Suprapubic skin (tissue), 3 donors: ENCODE data around the gene ERC2.

Experiments
- POLR2A ChIP-seq, 2 donors: fragments of 450-650 bp; IDR thresholded peaks; one replicate each; pipeline ENCODE4 v1.6.1; 2017; ENCODE audit warnings: antibody characterized with exemption in 2 of 2, mild to moderate bottlenecking in 2 of 2, moderate library complexity in 2 of 2
- TF ChIP-seq, protein P1 (sequence below), 2 donors: fragments of 200-600 bp in 1 of 2; fragments of 450-650 bp in 1 of 2; sonication (generic) in 1 of 2; IDR thresholded peaks; one replicate each; pipeline ENCODE4 v1.5.1; 2016 to 2019; ENCODE audit warnings: antibody characterized with exemption in 2 of 2, mild to moderate bottlenecking in 1 of 2, moderate library complexity in 1 of 2

DNA sequence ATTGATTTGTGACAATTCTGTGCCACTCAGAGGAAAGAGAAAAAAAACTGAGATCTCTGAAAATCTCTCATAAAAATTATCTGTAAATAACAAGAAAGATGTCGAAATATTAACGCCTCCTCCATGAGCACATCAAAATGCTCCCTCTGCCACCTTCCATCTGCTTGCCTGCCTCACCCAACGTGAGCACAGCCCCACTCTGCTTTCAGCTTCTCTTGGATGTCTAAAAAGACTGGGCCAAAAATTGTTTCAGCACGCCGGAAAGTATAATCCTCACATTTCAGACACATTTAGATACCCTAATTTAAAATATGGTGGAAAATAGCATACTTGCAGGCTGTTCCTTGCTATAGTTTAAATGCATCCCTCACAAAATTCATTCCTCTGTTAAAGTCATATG lies 57.1 kb downstream of the ERC2 start:
- TF ChIP-seq, protein P1, sequence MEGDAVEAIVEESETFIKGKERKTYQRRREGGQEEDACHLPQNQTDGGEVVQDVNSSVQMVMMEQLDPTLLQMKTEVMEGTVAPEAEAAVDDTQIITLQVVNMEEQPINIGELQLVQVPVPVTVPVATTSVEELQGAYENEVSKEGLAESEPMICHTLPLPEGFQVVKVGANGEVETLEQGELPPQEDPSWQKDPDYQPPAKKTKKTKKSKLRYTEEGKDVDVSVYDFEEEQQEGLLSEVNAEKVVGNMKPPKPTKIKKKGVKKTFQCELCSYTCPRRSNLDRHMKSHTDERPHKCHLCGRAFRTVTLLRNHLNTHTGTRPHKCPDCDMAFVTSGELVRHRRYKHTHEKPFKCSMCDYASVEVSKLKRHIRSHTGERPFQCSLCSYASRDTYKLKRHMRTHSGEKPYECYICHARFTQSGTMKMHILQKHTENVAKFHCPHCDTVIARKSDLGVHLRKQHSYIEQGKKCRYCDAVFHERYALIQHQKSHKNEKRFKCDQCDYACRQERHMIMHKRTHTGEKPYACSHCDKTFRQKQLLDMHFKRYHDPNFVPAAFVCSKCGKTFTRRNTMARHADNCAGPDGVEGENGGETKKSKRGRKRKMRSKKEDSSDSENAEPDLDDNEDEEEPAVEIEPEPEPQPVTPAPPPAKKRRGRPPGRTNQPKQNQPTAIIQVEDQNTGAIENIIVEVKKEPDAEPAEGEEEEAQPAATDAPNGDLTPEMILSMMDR (IDR thresholded peaks at IDR 0.05), result no peak
- no peak for TF ChIP-seq POLR2A (IDR thresholded peaks at IDR 0.05)
